H1 (cell line): ENCODE results near the gene MTCL3.

Source experiments
- CTCF ChIA-PET: fragments of 300-600 bp; sonication (Branson Sonifier 250); formaldehyde crosslinking; loops from one replicate; lab custom pipeline; 2021; ENCODE audit not compliant: partially characterized antibody; lab: Charles Lee
- POLR2A ChIA-PET: fragments of 300-600 bp; sonication (Branson Sonifier 250); formaldehyde crosslinking; loops from one replicate; lab custom pipeline; 2021; ENCODE audit warnings: inconsistent platforms; ENCODE audit not compliant: partially characterized antibody; lab: Charles Lee
- DNase-seq, 2 experiments: peaks; one replicate each; pipeline versions ENCODE4 v3.0.0 to v3.0.0-alpha.2; 2010 to 2022; ENCODE audit warnings: low spot score in 2 of 2, low read depth in 1 of 2, mixed read lengths in 1 of 2
- FAIRE-seq: peaks from 2 replicates; lab custom pipeline; 2011; peaks lifted over from hg19 to GRCh38; lab: Jason Lieb, UNC
- H2AFZ ChIP-seq: 2 replicates; pipeline ENCODE4 v1.8.1; 2012; ENCODE audit warnings: low read length, inconsistent platforms
- H2AK5ac ChIP-seq: 2 replicates; pipeline ENCODE4 v1.6.1; 2013; ENCODE audit warnings: low read depth, low read length
- H2BK120ac ChIP-seq: replicated peaks from 2 replicates; pipeline ENCODE3; 2013; ENCODE audit warnings: low read depth, low read length, inconsistent platforms
- H2BK12ac ChIP-seq: 2 replicates; pipeline ENCODE4 v1.6.1; 2013; ENCODE audit warnings: low read depth, low read length
- H2BK15ac ChIP-seq: 2 replicates; pipeline ENCODE4 v1.6.1; 2013; ENCODE audit warnings: low read length
- H2BK20ac ChIP-seq: 2 replicates; pipeline ENCODE4 v1.6.1; 2013; ENCODE audit warnings: low read length
- H2BK5ac ChIP-seq: 2 replicates; pipeline ENCODE4 v1.6.1; 2013; ENCODE audit warnings: low read depth, low read length
- H3K14ac ChIP-seq: 2 replicates; pipeline ENCODE4 v1.6.1; 2013; ENCODE audit warnings: inconsistent platforms; ENCODE audit not compliant: insufficient read length
- H3K18ac ChIP-seq: 2 replicates; pipeline ENCODE4 v1.6.1; 2013; ENCODE audit warnings: low read length; ENCODE audit errors: extremely low read depth
- H3K23ac ChIP-seq: 2 replicates; pipeline ENCODE4 v1.6.1; 2013; ENCODE audit warnings: inconsistent platforms; ENCODE audit not compliant: insufficient read length
- H3K23me2 ChIP-seq: 2 replicates; pipeline ENCODE4 v1.6.1; 2013; ENCODE audit warnings: low read depth, low read length
- H3K27ac ChIP-seq: 2 replicates; pipeline ENCODE4 v1.6.1; 2011; ENCODE audit warnings: low read depth, low read length, inconsistent platforms
- H3K27me3 ChIP-seq, 4 experiments: replicated peaks in 1 of 4; 1 replicate in 1 of 4; 2 replicates in 3 of 4; pipeline versions ENCODE4 v1.6.1 to v1.8.1; 2011 to 2013; ENCODE audit warnings: low read length in 3 of 4, mild to moderate bottlenecking in 3 of 4, inconsistent platforms in 2 of 4, mixed read lengths in 2 of 4, moderate library complexity in 1 of 4; ENCODE audit not compliant: control insufficient read depth in 3 of 4, insufficient read depth in 3 of 4; ENCODE audit errors: extremely low read depth in 1 of 4
- H3K36me3 ChIP-seq, 4 experiments: 2 replicates each; pipeline versions ENCODE4 v1.6.1 to v1.8.1; 2011 to 2013; ENCODE audit warnings: mild to moderate bottlenecking in 4 of 4, low read length in 3 of 4, moderate library complexity in 2 of 4, control low read depth in 1 of 4, inconsistent platforms in 1 of 4; ENCODE audit not compliant: insufficient read depth in 4 of 4, control insufficient read depth in 2 of 4
- H3K4ac ChIP-seq: replicated peaks from 2 replicates; pipeline ENCODE3; 2013; ENCODE audit warnings: low read length, low read depth, mixed read lengths, inconsistent platforms; ENCODE audit not compliant: insufficient read length
- H3K4me1 ChIP-seq, 4 experiments: replicated peaks in 1 of 4; 1 replicate in 1 of 4; 2 replicates in 3 of 4; pipeline versions ENCODE4 v1.6.1 to v1.8.1; 2011 to 2013; ENCODE audit warnings: low read length in 3 of 4, inconsistent platforms in 2 of 4, mixed read lengths in 1 of 4; ENCODE audit not compliant: insufficient read depth in 4 of 4, control insufficient read depth in 3 of 4
- H3K4me2 ChIP-seq, 2 experiments: 2 replicates each; pipeline versions ENCODE4 v1.6.1 to v1.8.1; 2011 to 2013; ENCODE audit warnings: low read depth in 2 of 2, low read length in 2 of 2, control low read depth in 1 of 2, inconsistent platforms in 1 of 2, mild to moderate bottlenecking in 1 of 2; ENCODE audit not compliant: insufficient read depth in 1 of 2
- H3K4me3 ChIP-seq, 4 experiments: fragments of 200-600, 300-600 bp in 1 of 4; sonication (generic), shearing (Covaris generic), sonication (Bioruptor Twin) in 1 of 4; 2 replicates each; pipeline versions ENCODE4 v1.5.1 to v1.8.1; 2011 to 2016; ENCODE audit warnings: low read length in 4 of 4, low read depth in 3 of 4, control low read depth in 2 of 4, inconsistent platforms in 2 of 4, mild to moderate bottlenecking in 2 of 4, mixed read lengths in 1 of 4, moderate library complexity in 1 of 4; ENCODE audit not compliant: insufficient read depth in 2 of 4; ENCODE audit errors: extremely low read depth in 1 of 4
- H3K56ac ChIP-seq: replicated peaks from 2 replicates; pipeline ENCODE3; 2013; ENCODE audit warnings: low read depth, mild to moderate bottlenecking, mixed read lengths, low read length, inconsistent platforms; ENCODE audit not compliant: insufficient read length
- H3K79me1 ChIP-seq: 2 replicates; pipeline ENCODE4 v1.6.1; 2013; ENCODE audit warnings: low read depth, low read length, control low read depth
- H3K79me2 ChIP-seq, 2 experiments: 2 replicates each; pipeline versions ENCODE4 v1.6.1 to v1.8.1; 2012 to 2013; ENCODE audit warnings: low read length in 2 of 2, mild to moderate bottlenecking in 2 of 2, inconsistent platforms in 1 of 2; ENCODE audit not compliant: insufficient read depth in 2 of 2, control insufficient read depth in 1 of 2
- H3K9ac ChIP-seq, 4 experiments: replicated peaks in 1 of 4; 1 replicate in 1 of 4; 2 replicates in 3 of 4; pipeline versions ENCODE4 v1.6.1 to v1.8.1; 2011 to 2013; ENCODE audit warnings: low read depth in 3 of 4, low read length in 3 of 4, control low read depth in 2 of 4, mild to moderate bottlenecking in 2 of 4, moderate library complexity in 2 of 4, inconsistent platforms in 1 of 4; ENCODE audit errors: extremely low read depth in 1 of 4
- H3K9me3 ChIP-seq, 2 experiments: 2 replicates each; pipeline versions ENCODE4 v1.6.1 to v1.8.1; 2012 to 2013; ENCODE audit warnings: mild to moderate bottlenecking in 2 of 2, moderate library complexity in 2 of 2, control low read depth in 1 of 2, inconsistent platforms in 1 of 2, low read depth in 1 of 2, low read length in 1 of 2, mixed read lengths in 1 of 2; ENCODE audit not compliant: insufficient read depth in 2 of 2
- H4K20me1 ChIP-seq, 2 experiments: replicated peaks in 1 of 2; 2 replicates each; pipeline versions ENCODE3 to v1.8.1; 2011 to 2013; ENCODE audit warnings: inconsistent platforms in 2 of 2, low read length in 2 of 2, mild to moderate bottlenecking in 1 of 2; ENCODE audit not compliant: insufficient read depth in 2 of 2, control insufficient read depth in 1 of 2
- H4K5ac ChIP-seq: 2 replicates; pipeline ENCODE4 v1.6.1; 2013; ENCODE audit warnings: low read length, low read depth, mixed read lengths, inconsistent platforms; ENCODE audit not compliant: insufficient read length
- H4K8ac ChIP-seq: 2 replicates; pipeline ENCODE4 v1.8.0; 2013; ENCODE audit warnings: mild to moderate bottlenecking, moderate library complexity, low read length, inconsistent platforms; ENCODE audit not compliant: insufficient read depth; ENCODE audit errors: extremely low read depth
- H4K91ac ChIP-seq: replicated peaks from 2 replicates; pipeline ENCODE3; 2013; ENCODE audit warnings: low read length, mixed read lengths, inconsistent platforms; ENCODE audit not compliant: insufficient read length
- SRF ChIP-seq: IDR thresholded peaks from 2 replicates; pipeline ENCODE4 v1.6.1; 2011; ENCODE audit warnings: mild to moderate bottlenecking, low read depth, low read length, moderate library complexity
- WGBS, 2 experiments: shearing (Covaris generic) in 1 of 2; methylation state at CpG; one replicate each; pipeline versions ENCODE4 v1.1.6 to v1.1.7; 2013 to 2015; ENCODE audit warnings: low lambda C conversion rate in 2 of 2, mixed read lengths in 2 of 2, inconsistent platforms in 1 of 2, low coverage in 1 of 2, missing lambda C conversion rate in 1 of 2; ENCODE audit not compliant: insufficient replicate concordance in 2 of 2, insufficient coverage in 1 of 2, insufficient read length in 1 of 2; ENCODE audit errors: extremely low coverage in 1 of 2, missing lambda C conversion rate in 1 of 2; 5-methylcytosine and 5-hydroxymethylcytosine counted together
- TF ChIP-seq, protein P1 (sequence below): IDR thresholded peaks from 2 replicates; pipeline ENCODE4 v1.6.1; 2012; ENCODE audit warnings: inconsistent platforms

MTCL3 gene

DNA sequence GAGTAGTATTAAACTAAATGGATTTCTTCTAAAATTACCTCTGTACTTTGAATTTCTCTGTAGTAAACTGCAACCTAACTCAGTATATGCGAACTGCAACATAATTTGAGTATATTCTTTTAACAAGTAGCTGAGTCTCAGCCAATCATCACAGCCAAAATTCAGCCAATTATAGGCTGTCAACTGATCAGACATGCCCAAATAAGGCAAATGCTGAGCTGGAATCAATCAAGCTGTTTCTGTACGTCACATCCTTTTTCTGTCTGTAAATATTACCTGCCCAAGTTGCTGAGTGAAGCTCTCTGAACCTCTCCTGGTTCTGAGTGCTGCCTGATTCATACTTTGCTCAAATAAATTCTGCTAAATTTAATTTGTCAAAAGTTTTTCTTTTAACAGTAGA, 48.3 kb upstream of the MTCL3 start:
- ChIA-PET POLR2A (no interaction called here), CTCF (interaction anchor here (1.3 kb wide), 1 partner anchor 10 kb away, joined by 4 read pairs; no protein-coding TSS in a partner anchor)
- Histone ChIP-seq H3K18ac (no peak overlapping the region), H4K8ac (no peak overlapping the region), H3K14ac (no peak overlapping the region), H3K27me3 (no peaks in the 10 kb centered on the region), H2AK5ac (no peak overlapping the region), H3K56ac (no peak overlapping the region), H2BK15ac (no peak overlapping the region), H2BK5ac (no peak overlapping the region), H2BK12ac (no peak overlapping the region), H3K4ac (no peak overlapping the region), H3K4me1 (no peaks in the 10 kb centered on the region), H3K23me2 (no peaks in the 10 kb centered on the region), H3K79me2 (no peaks in the 10 kb centered on the region), H2BK120ac (no peak overlapping the region), H3K27ac (no peak overlapping the region), H3K4me3 (no peak overlapping the region), H2BK20ac (no peak overlapping the region), H4K91ac (no peak overlapping the region), H3K4me2 (no peak overlapping the region), H3K9ac (no peak overlapping the region), H4K5ac (no peak overlapping the region), H3K79me1 (no peaks in the 10 kb centered on the region), H2AFZ (no peak overlapping the region), H3K23ac (no peak overlapping the region), H3K9me3 (no peaks in the 10 kb centered on the region), H4K20me1 (no peaks in the 10 kb centered on the region), H3K36me3 (no peaks in the 10 kb centered on the region)
- DNase-seq (no peak), FAIRE-seq (no peak)
- peak; percentile 91 for TF ChIP-seq SRF
- TF ChIP-seq, protein P1, sequence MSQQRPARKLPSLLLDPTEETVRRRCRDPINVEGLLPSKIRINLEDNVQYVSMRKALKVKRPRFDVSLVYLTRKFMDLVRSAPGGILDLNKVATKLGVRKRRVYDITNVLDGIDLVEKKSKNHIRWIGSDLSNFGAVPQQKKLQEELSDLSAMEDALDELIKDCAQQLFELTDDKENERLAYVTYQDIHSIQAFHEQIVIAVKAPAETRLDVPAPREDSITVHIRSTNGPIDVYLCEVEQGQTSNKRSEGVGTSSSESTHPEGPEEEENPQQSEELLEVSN, result no peak
- WGBS, 2 experiments, result 63% methylated on average over 2 of the region's 2 CpGs; no CpG with 5 or more reads in 1 of the 2 experiments
